Ramos (cell line): ENCODE results near the gene PDCD2.
"Not testable (repeated sequence)": the region's sequence is repeated elsewhere in the genome, so short reads cannot be mapped to it uniquely, and the experiment has no call there.

Source experiments
- in situ Hi-C: fragments of 300-500 bp; cut with MboI; formaldehyde crosslinking; loops from one replicate; pipeline ENCODE4 v1.14.3; 2022; ENCODE audit warnings: low sequenced_read_pairs; ENCODE audit not compliant: unreplicated experiment

Gene PDCD2

GRCh38 chr6:170553534-170554012 is 30.9 kb downstream of the PDCD2 start:
- in situ Hi-C loops: no loop called here

GRCh38 chr6:170552765-170553533 is 31.5 kb downstream of the PDCD2 start, which contains the start of gene PSMB1:
TSS of gene PSMB1 (minus strand) at chr6:170553307. CDS start at chr6:170553242, 65 bp downstream.
- in situ Hi-C loops: no loop called here

- in situ Hi-C loops: no loop called here
Observed at GRCh38 chr6:170545405-170545804, 39.0 kb downstream of the PDCD2 start.

- in situ Hi-C loops: no loop called here
Observed at GRCh38 chr6:170542031-170542719, 42.3 kb downstream of the PDCD2 start.

- in situ Hi-C loops: no loop called here
Observed at GRCh38 chr6:170537329-170537728, 47.1 kb downstream of the PDCD2 start.

- in situ Hi-C loops: no loop called here
Observed at GRCh38 chr6:170536671-170537070, 47.8 kb downstream of the PDCD2 start.

GRCh38 chr6:170535004-170535403 is 49.4 kb downstream of the PDCD2 start:
- in situ Hi-C loops: no loop called here

GRCh38 chr6:170533792-170534191 is 50.6 kb downstream of the PDCD2 start:
- in situ Hi-C loops: no loop called here

- in situ Hi-C loops: no loop called here
Observed at GRCh38 chr6:170532867-170533488, 51.5 kb downstream of the PDCD2 start.

GRCh38 chr6:170529839-170530469 is 54.5 kb downstream of the PDCD2 start:
- in situ Hi-C loops: no loop called here

- in situ Hi-C loops: not testable (repeated sequence)
Observed at GRCh38 chr6:170527995-170528394, 56.4 kb downstream of the PDCD2 start.

GRCh38 chr6:170525795-170526194 is 58.6 kb downstream of the PDCD2 start:
- in situ Hi-C loops: no loop called here
